ELF-1 (cell line): Measurements from ENCODE around the gene BRSK2.
A peak's percentile ranks its signal among the peaks of the same experiment; 100 is the strongest.
"Not testable (repeated sequence)": the region's sequence is repeated elsewhere in the genome, so short reads cannot be mapped to it uniquely, and the experiment has no call there.

Experiments
- DNase-seq: peaks from one replicate; pipeline ENCODE4 v3.0.0-alpha.2; 2016; ENCODE audit warnings: low read depth, low spot score

BRSK2 gene

DNA sequence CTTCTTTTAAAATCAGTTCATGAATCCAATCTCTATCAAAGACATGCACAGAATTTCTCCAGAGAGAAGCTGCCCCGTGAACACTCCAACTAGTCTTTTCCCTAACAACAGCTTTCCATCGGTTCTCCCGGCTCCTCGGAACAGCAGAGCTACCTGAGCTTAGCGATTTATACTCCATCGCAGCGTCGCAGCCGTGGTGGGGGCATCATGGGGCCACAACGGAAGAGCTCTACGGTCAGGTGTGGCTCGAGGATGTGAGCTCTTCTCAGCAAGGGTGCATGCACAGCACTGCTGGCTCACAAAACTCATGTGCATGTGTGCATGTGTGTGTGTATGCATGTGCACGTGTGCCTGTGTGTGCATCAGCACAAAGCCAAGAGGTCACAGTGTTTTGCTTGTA lies 108.5 kb downstream of the BRSK2 start:
- no peak for DNase-seq

DNA sequence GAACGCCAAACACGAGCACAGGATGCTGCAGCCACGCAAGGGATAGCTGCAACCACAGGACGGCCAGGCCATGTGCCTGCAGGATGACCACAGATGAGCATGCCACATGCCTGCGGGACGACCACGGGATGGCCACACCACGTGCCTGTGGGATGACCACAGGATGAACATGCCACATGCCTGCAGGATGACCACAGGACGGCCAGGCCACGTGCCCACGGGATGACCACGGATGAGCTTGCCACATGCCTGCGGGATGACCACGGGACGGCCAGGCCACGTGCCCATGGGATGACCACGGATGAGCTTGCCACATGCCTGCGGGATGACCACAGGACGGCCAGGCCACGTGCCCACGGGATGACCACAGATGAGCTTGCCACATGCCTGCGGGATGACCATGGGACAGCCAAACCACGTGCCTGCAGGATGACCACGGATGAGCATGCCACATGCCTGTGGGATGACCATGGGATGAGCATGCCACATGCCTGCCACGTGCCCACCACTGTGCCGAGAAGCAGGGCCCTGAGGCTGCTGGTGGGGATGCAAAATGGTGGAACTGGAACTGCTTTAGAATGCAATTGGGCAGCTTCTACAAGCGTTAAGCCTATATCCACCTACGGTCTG lies 109.6 kb downstream of the BRSK2 start:
- DNase-seq = no peak

- DNase-seq = no peak
Observed at GRCh38 chr11:1499899-1500298, 110.2 kb downstream of the BRSK2 start.

GRCh38 chr11:1500466-1501420 lies 111.0 kb downstream of the BRSK2 start:
- DNase-seq = no peak

DNA sequence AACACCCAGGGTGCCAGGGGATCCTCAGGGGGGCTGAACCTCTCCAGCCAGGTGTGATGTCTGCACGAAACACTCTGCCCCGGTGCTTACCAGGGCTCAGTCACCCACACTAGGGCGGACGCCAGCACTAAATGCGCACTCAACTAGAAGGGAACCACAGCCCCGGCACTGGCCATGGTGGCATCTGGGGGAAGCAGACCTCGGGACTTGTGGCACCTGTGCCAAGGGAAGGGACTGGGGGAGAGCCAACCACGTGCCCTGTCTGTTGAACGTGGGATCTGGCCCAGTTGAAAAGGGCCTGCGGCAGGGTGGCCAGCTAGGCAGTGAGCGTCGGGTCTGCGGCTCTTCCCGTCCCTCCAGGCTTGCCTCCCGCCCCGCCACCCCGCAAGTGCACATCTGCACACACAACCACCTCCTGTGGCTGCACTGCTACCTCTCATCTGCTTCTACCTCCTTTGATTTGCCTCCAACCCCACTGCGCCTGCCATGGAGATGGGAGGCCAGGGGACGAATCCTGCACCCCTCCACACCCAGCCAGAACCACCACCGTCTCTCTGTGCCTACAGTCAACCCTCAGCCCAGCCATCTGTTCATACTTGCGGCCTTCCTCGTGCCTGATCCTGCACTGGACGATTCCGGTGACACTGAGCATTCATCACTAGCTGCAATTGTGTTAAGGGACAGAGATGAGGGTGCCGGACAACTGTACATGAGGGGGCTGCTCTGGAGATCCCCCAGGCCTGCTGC lies 111.9 kb downstream of the BRSK2 start:
- DNase-seq = no peak

DNA sequence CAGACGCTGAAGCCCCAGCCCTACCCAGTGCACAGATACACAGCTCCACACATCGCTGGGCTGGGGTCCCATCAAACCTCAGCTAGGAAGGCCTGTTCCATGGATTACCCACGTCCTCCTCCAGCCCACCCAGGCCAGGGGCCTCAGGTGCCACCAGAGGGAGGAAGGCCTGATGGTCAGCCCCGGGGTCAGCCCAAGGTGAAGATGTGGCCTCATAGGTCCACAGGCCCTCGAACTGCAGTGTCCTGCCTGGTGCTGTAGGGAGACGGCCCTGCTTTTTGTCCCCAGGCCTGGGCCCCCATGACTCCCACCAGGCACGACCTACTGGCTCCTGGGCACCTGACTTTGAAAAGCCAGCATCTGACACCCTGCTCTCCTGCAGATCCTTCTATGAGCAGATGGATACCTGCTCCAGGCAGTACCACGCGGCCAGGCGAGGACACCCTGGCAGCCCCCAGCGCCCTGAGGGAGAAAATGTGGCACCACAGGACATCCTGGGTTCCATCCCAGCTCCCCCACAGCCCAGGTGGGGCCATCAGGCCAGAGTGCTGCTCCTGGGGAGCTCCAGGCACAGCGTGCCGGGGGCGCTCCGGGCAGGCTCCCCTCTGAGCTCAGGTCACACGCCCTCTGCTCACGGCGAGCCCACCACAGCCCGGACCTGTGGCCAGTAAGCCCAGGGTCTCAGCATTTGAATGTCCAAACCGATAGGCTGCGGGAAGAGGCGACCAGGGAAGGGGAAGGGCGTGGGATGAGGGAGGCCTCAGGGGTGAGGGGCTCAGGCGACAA lies 112.6 kb downstream of the BRSK2 start:
- no peak for DNase-seq

DNA sequence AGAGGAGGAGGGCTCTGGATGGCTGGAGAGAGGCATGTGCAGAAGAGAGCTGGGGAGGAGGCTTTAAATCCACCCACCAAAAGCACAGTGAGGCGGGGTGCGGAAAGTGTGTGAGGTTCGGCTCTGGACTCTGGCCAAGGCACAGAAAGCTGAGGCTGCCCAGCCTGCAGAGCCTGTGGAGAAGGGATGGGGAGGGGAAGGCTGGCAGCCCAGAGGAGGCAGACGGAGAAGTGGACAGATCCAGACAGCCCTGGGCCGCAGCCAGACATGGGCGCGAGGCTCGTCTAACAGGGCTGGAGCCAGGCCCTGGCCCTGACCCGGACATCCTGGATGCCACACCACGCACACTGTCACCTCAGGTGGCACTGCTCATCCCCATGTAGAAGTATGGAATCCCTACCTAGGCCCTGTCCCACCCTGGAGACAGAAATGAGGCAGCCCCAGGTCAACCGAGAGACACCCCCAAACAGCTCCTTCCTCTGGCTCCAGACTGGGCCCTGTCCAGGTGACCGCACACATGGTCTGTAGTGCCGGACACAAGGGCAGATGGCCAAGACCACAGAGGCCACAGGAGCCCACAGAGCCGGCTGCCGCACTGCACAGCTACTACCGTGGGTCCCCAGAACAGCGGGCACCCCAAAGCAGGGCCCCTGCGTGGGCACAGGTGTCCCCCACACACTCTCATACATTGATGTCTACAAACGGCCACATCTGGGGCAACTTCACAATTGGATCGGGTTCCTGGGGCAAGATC lies 113.4 kb downstream of the BRSK2 start:
- no peak for DNase-seq

- no peak for DNase-seq
Observed at GRCh38 chr11:1503708-1504104, 114.0 kb downstream of the BRSK2 start.

DNA sequence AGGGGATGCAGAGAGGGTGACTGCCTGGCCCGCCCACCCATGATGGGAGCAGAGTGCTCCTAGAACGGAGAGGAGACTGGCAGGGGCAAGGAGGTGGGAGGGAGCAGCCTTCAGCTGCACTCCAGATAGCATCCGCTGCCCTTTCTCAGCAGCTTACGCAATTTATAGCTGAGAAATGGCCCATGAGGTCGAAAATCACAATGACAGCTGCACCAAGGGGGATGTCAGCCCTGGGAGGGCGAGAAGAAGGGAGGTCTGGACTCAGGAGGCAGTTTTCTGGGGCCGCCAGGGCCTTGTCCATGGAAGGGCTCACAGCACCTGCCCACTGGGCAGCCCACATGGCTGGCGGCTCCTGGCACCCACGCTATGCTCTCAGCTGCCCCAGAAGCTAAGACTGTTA lies 114.4 kb downstream of the BRSK2 start:
- DNase-seq = no peak

- DNase-seq = no peak
Observed at GRCh38 chr11:1504581-1505290, 115.0 kb downstream of the BRSK2 start.

GRCh38 chr11:1505480-1505879 lies 115.7 kb downstream of the BRSK2 start:
- DNase-seq = peak; percentile 32

GRCh38 chr11:1506981-1507380 lies 117.2 kb downstream of the BRSK2 start:
- no peak for DNase-seq

- no peak for DNase-seq
Observed at GRCh38 chr11:1507381-1508140, 117.8 kb downstream of the BRSK2 start.

DNA sequence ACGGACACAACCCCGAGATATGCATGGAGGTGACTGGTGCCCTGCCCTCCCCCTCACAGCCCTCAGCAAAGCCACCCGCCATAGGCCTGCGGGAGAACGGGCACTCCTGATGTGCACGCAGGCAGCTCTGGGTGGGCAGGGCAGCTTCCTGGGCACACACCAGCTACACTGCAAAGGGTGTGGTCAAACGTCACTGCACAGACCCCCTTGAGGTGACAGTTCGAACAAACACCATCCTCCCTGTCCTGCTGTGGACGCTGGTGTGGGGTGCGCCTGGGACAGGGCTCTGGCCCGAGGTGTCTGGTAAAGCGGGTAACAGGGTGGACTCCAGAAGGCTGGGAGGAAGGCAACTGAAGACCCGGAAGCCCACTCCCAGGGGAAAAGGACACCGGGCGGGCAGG lies 118.8 kb downstream of the BRSK2 start:
- no peak for DNase-seq

DNA sequence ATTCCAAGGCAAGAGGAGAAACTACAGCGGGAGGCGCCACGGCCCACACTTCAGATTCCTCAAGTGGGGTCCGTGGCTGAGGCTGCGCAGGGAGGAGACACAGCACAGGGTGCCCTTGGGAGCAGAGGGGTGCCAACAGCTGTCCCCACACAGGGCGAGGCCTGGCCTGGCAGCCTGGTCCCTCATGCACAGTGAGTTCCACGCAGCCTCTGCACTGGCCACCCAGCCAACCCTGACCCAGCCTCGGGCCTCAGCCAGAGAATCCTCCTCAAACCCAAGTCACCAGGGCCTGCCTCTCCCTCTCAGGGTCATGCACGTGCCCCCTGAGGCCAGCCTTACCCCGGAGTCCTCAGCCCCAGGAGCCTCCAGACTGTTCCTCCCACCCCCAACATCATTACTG lies 119.3 kb downstream of the BRSK2 start:
- DNase-seq = no peak

DNA sequence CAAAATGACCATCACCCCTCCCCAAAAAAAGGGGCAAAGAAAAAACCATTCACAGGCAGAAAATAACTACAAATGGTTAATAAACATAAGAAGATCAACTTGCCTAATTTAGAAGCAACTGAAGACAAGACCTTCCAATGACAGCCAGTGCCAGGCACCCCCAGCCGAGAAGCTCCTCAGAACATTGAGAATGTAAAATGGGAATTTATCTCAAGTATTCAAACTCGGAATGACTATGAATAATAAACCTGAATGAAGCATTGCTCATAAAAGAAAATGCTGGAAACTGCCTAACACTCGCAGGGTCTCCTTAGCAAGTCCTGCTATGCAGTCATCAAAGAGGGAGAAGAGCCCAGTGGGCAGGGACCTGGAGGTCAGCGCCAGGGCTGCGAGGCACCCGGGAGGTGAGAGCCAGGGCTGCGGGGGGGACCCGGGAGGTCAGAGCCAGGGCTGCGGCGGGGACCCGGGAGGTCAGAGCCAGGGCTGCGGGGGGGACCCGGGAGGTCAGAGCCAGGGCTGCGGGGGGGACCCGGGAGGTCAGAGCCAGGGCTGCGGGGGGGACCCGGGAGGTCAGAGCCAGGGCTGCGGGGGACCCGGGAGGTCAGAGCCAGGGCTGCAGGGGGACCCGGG lies 120.0 kb downstream of the BRSK2 start:
- DNase-seq = no peak

DNA sequence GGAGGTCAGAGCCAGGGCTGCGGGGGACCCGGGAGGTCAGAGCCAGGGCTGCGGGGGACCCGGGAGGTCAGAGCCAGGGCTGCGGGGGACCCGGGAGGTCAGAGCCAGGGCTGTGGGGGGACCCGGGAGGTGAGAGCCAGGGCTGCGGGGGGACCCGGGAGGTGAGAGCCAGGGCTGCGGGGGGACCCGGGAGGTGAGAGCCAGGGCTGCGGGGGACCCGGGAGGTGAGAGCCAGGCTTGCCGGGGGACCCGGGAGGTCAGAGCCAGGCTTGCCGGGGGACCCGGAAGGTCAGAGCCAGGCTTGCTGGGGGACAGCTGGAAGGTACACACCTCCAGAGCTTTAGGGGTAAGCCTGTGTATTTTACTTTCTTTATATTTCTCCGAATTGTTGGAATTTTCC lies 120.6 kb downstream of the BRSK2 start:
- not testable (repeated sequence) for DNase-seq

GRCh38 chr11:1510928-1511327 lies 121.2 kb downstream of the BRSK2 start:
- DNase-seq = no peak

DNA sequence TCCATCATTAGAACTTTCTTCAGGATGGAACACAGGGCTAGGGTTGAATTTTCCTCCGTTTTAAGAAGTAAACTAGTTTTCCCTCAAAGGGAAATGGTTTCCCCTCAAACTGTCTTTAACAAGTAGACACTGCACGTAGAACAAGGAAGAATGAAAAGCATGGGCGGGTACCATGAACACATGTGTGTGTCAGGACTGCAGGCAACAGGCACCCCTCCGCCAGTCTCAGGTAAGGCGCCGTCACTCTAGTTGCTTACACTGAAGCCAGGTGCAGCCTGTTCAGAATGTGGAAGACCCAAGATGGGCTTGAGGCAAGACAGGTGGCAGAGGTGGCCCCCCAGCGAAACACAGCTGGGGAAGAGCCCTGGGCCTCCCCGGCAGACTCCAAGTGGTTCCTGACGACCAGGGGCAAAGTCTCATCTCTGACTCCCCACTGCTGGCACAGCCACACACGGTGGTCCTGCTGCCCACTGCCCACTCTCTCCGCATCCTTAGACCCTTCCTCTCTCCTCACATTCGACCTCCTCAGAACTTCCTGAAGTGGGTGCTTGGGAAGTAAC lies 122.3 kb downstream of the BRSK2 start:
- DNase-seq = no peak
